Left ventricle myocardium inferior (tissue), 1 donor: Measurements from ENCODE around the gene CACNA1I. TPM values are rescaled to one million over a fixed set of nuclear protein-coding genes. Genes with fewer than 3 reads are reported as not detected.

ENCODE experiments used
- DNase-seq: peaks from one replicate; pipeline ENCODE4 v3.0.0-alpha.2; 2020
- H3K27ac ChIP-seq: fragments of 200-600 bp; replicated peaks from 2 replicates; pipeline ENCODE4 v1.8.0; 2021
- H3K27me3 ChIP-seq: fragments of 200-600 bp; 2 replicates; pipeline ENCODE4 v1.8.0; 2021; ENCODE audit warnings: low read depth
- H3K36me3 ChIP-seq: fragments of 200-600 bp; 2 replicates; pipeline ENCODE4 v1.8.0; 2021
- H3K4me1 ChIP-seq: fragments of 200-600 bp; 2 replicates; pipeline ENCODE4 v1.8.0; 2021
- H3K4me3 ChIP-seq: fragments of 200-600 bp; 2 replicates; pipeline ENCODE4 v1.8.0; 2021; ENCODE audit warnings: mild to moderate bottlenecking, moderate library complexity
- H3K9me3 ChIP-seq: fragments of 200-600 bp; replicated peaks from 2 replicates; pipeline ENCODE4 v1.8.0; 2021
- intact Hi-C: fragments of 100-400 bp; cut with micrococcal nuclease; formaldehyde crosslinking; loops from one replicate; pipeline ENCODE4 v1.11.0; 2022
- total RNA-seq: library from RNA; stranded (reverse); fragmentation: NEBNext Ultra II Directional; extraction: Animal tissue kit (Norgen Biotek cat#: 25700); gene quantifications from one replicate; pipeline ENCODE4 v1.2.1, GENCODE V29; 2021
- TF ChIP-seq, protein P1 (sequence below): fragments of 200-600 bp; IDR thresholded peaks from 2 replicates; pipeline ENCODE4 v1.8.0; 2021; ENCODE audit warnings: antibody characterized with exemption, mild to moderate bottlenecking, borderline replicate concordance
- donor health status: DM: no; HTN: yes; CAD: no; lungs with severe emphysema.

CACNA1I gene
- total RNA-seq, 1 donor from 2014 or later = 0.05 TPM

DNA sequence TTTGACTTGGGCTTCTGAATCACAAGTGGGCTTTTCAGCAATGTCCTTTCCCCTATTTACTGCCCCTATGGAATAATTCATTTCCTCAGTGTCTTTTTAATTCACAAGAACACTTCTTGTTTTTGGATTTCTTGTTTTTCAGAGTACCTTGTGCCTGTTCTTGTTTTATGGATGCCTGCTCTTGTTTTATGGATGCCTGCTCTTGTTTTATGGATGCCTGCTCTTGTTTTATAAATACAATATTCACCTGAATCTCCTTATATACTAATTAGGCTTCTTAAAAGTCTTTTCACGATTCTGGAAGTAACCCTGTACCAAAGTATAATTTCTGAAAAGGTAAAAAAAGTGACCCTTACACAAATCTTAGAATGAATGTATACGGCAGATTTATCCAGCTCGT, 32.8 kb downstream of the CACNA1I start:
- Histone ChIP-seq H3K9me3 (peaks cover 27% of the 10 kb centered on the region), H3K27me3 (peaks cover 78% of the 10 kb centered on the region), H3K27ac (no peak overlapping the region), H3K4me1 (no peaks in the 10 kb centered on the region), H3K4me3 (no peak overlapping the region), H3K36me3 (no peaks in the 10 kb centered on the region)
- no peak for DNase-seq
- intact Hi-C loops = no loop called here
- TF ChIP-seq, protein P1, sequence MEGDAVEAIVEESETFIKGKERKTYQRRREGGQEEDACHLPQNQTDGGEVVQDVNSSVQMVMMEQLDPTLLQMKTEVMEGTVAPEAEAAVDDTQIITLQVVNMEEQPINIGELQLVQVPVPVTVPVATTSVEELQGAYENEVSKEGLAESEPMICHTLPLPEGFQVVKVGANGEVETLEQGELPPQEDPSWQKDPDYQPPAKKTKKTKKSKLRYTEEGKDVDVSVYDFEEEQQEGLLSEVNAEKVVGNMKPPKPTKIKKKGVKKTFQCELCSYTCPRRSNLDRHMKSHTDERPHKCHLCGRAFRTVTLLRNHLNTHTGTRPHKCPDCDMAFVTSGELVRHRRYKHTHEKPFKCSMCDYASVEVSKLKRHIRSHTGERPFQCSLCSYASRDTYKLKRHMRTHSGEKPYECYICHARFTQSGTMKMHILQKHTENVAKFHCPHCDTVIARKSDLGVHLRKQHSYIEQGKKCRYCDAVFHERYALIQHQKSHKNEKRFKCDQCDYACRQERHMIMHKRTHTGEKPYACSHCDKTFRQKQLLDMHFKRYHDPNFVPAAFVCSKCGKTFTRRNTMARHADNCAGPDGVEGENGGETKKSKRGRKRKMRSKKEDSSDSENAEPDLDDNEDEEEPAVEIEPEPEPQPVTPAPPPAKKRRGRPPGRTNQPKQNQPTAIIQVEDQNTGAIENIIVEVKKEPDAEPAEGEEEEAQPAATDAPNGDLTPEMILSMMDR = no peak

- Histone ChIP-seq H3K27ac (no peak overlapping the region), H3K4me1 (no peaks in the 10 kb centered on the region), H3K9me3 (peaks cover 11% of the 10 kb centered on the region), H3K36me3 (no peaks in the 10 kb centered on the region), H3K27me3 (peaks cover 97% of the 10 kb centered on the region), H3K4me3 (no peak overlapping the region)
- intact Hi-C loops = no loop called here
- DNase-seq = no peak
- TF ChIP-seq, protein P1 = no peak
Observed at GRCh38 chr22:39610246-39610645, 39.7 kb downstream of the CACNA1I start.

GRCh38 chr22:39610766-39611165, 40.2 kb downstream of the CACNA1I start:
- Histone ChIP-seq H3K4me3 (no peak overlapping the region), H3K36me3 (no peaks in the 10 kb centered on the region), H3K27me3 (peaks cover 97% of the 10 kb centered on the region), H3K9me3 (peaks cover 11% of the 10 kb centered on the region), H3K4me1 (no peaks in the 10 kb centered on the region), H3K27ac (no peak overlapping the region)
- intact Hi-C loops = no loop called here
- TF ChIP-seq, protein P1 = no peak
- DNase-seq = no peak

GRCh38 chr22:39611360-39611759, 40.8 kb downstream of the CACNA1I start:
- Histone ChIP-seq H3K9me3 (peaks cover 11% of the 10 kb centered on the region), H3K27me3 (peaks cover 97% of the 10 kb centered on the region), H3K36me3 (no peaks in the 10 kb centered on the region), H3K27ac (no peak overlapping the region), H3K4me3 (no peak overlapping the region), H3K4me1 (no peaks in the 10 kb centered on the region)
- no peak for DNase-seq
- intact Hi-C loops = no loop called here
- TF ChIP-seq, protein P1 = no peak

GRCh38 chr22:39612811-39613548, 42.4 kb downstream of the CACNA1I start:
- Histone ChIP-seq H3K27ac (no peak overlapping the region), H3K4me1 (no peaks in the 10 kb centered on the region), H3K27me3 (peaks cover 96% of the 10 kb centered on the region), H3K9me3 (peaks cover 11% of the 10 kb centered on the region), H3K4me3 (no peak overlapping the region), H3K36me3 (no peaks in the 10 kb centered on the region)
- intact Hi-C loops = no loop called here
- DNase-seq = no peak
- TF ChIP-seq, protein P1 = no peak
